Measurements from ENCODE around the gene KLHL29. TPM values are rescaled to one million over a fixed set of nuclear protein-coding genes. Genes with fewer than 3 reads are reported as not detected.

KLHL29 gene
- total RNA-seq, 1 experiment from 2014 or later, result 2.4 TPM

GRCh38 chr2:23591111-23591510 lies 206.1 kb downstream of the KLHL29 start:
- no peak overlapping the region for H3K56ac ChIP-seq (ENCODE audit: insufficient read length, low read depth, low read length)
- H3K23me2 ChIP-seq (ENCODE audit: insufficient read length, low read depth, low read length, poor library complexity, severe bottlenecking), result no peaks in the 10 kb centered on the region
- H3K18ac ChIP-seq (ENCODE audit: insufficient read length, low read depth, low read length), result no peak overlapping the region
- no CpG with 5 or more reads among the region's 7 CpGs for WGBS (ENCODE audit: extremely low coverage, insufficient read length, low lambda C conversion rate)
- H2BK15ac ChIP-seq (ENCODE audit: low read depth, low read length), result no peak overlapping the region
- no peak overlapping the region for H3K4ac ChIP-seq (ENCODE audit: low read depth, low read length)
- H2BK12ac ChIP-seq (ENCODE audit: insufficient read length, low read depth, low read length), result no peak overlapping the region
- H3K27me3 Mint-ChIP-seq (ENCODE audit: low read depth), result no peaks in the 10 kb centered on the region
- no peak overlapping the region for H2BK5ac ChIP-seq (ENCODE audit: insufficient read length, low read length)
- no peaks in the 10 kb centered on the region; the same call in 1 of the 2 replicates for H3K4me1 ChIP-seq (ENCODE audit: insufficient read depth, low read length)
- H2BK120ac ChIP-seq (ENCODE audit: low read depth, low read length, poor library complexity, severe bottlenecking), result no peak overlapping the region
- no peak overlapping the region for H4K5ac ChIP-seq (ENCODE audit: insufficient read length, low read depth, low read length)
- no peaks in the 10 kb centered on the region for H4K20me1 ChIP-seq (ENCODE audit: control insufficient read depth, insufficient read depth, insufficient read length)
- no peak overlapping the region for H3K4me3 Mint-ChIP-seq
- H2AK5ac ChIP-seq (ENCODE audit: insufficient read length, low read length), result no peak overlapping the region
- peaks cover 9 to 22% of the 10 kb centered on the region in 2 experiments for H3K4me1 Mint-ChIP-seq
- no peak overlapping the region for H3K9ac ChIP-seq (ENCODE audit: extremely low read depth, insufficient read length, low read length)
- H2BK20ac ChIP-seq (ENCODE audit: low read depth, low read length, poor library complexity, severe bottlenecking), result no peak overlapping the region
- H3T11ph ChIP-seq (ENCODE audit: low read length), result no peak overlapping the region
- no peak for TF ChIP-seq CTCF (conservative IDR thresholded peaks at IDR 0.05)
- H3K36me3 Mint-ChIP-seq (ENCODE audit: insufficient read depth in 1 of 3, low read depth in 3 of 3), result no peaks in the 10 kb centered on the region
- H3K9me3 ChIP-seq (ENCODE audit: control insufficient read depth, low read depth, low read length), result no peaks in the 10 kb centered on the region
- H4K8ac ChIP-seq (replicated peaks; ENCODE audit: insufficient read length, low read depth, low read length), result no peak overlapping the region
- no peak for DNase-seq
- no peak overlapping the region for H2AFZ ChIP-seq (ENCODE audit: low read length)
- H3K27ac ChIP-seq (ENCODE audit: insufficient read length, low read depth, low read length), result no peak overlapping the region
- no peaks in the 10 kb centered on the region for H3K79me2 ChIP-seq (ENCODE audit: insufficient read depth, low read length)
- no peaks in the 10 kb centered on the region for H3K9me3 Mint-ChIP-seq
- H3K14ac ChIP-seq (ENCODE audit: insufficient read depth, low read length), result no peak overlapping the region
- no peak overlapping the region for H3K4me2 ChIP-seq (ENCODE audit: insufficient read depth, insufficient read length, low read length)
- no peak overlapping the region for H3K23ac ChIP-seq (ENCODE audit: insufficient read length, low read depth, low read length)
- no peak overlapping the region for H4K91ac ChIP-seq (ENCODE audit: insufficient read length, low read depth, low read length)
- H3K27ac Mint-ChIP-seq, result peak overlapping the region in 2 of 3 experiments; percentile 44 to 91; a peak in 3 of 7 replicates
- H3K79me1 ChIP-seq (ENCODE audit: insufficient read depth, low read depth, low read length, poor library complexity, severe bottlenecking), result no peaks in the 10 kb centered on the region
- H3K27me3 ChIP-seq (ENCODE audit: insufficient read depth, low read length), result no peaks in the 10 kb centered on the region
